Inflammatory macrophage treated with lipopolysaccharide for 1 hour (primary cell): ENCODE data around the gene NT5DC2.

Experiments
- DNase-seq, 2 donors: peaks; one replicate each; pipeline ENCODE4 v3.0.0-alpha.2; 2020 to 2022

The NT5DC2 gene

GRCh38 chr3:52524752-52525679 lies 8.6 kb downstream of the NT5DC2 start:
- DNase-seq, result no peak

- DNase-seq, result no peak
These were observed 9.4 kb downstream of the NT5DC2 start for GRCh38 chr3:52524258-52524751.

GRCh38 chr3:52523386-52524257 lies 10.0 kb downstream of the NT5DC2 start:
- no peak for DNase-seq

- DNase-seq, result no peak
These were observed 10.9 kb downstream of the NT5DC2 start for GRCh38 chr3:52522651-52523251.

- no peak for DNase-seq
These were observed 11.6 kb downstream of the NT5DC2 start for GRCh38 chr3:52521881-52522650.

- DNase-seq, result no peak
These were observed 12.2 kb downstream of the NT5DC2 start for GRCh38 chr3:52521488-52521824.

GRCh38 chr3:52520716-52521487 lies 12.8 kb downstream of the NT5DC2 start:
- DNase-seq, result no peak

- no peak for DNase-seq
These were observed 13.5 kb downstream of the NT5DC2 start for GRCh38 chr3:52520141-52520667.

- no peak for DNase-seq
These were observed 14.1 kb downstream of the NT5DC2 start for GRCh38 chr3:52519445-52520140.

GRCh38 chr3:52518723-52519444 lies 14.8 kb downstream of the NT5DC2 start:
- DNase-seq, result no peak

GRCh38 chr3:52517796-52518722 lies 15.6 kb downstream of the NT5DC2 start:
- no peak for DNase-seq

- DNase-seq, result no peak
These were observed 17.0 kb downstream of the NT5DC2 start for GRCh38 chr3:52516509-52517195.

- no peak for DNase-seq
These were observed 18.5 kb downstream of the NT5DC2 start for GRCh38 chr3:52515192-52515591.

- no peak for DNase-seq
These were observed 19.1 kb downstream of the NT5DC2 start for GRCh38 chr3:52514576-52514975.

- no peak for DNase-seq
These were observed 20.4 kb downstream of the NT5DC2 start for GRCh38 chr3:52513281-52513680.

GRCh38 chr3:52512727-52513126 lies 20.9 kb downstream of the NT5DC2 start:
- DNase-seq, result no peak

- no peak for DNase-seq
These were observed 21.6 kb downstream of the NT5DC2 start for GRCh38 chr3:52512105-52512504.

- no peak for DNase-seq
These were observed 22.1 kb downstream of the NT5DC2 start for GRCh38 chr3:52511509-52511908.
